Prostate gland (tissue), 2 donors: Measurements from ENCODE around the gene AANAT.

Experiments
- POLR2A ChIP-seq: fragments of 450-650 bp; IDR thresholded peaks from one replicate; pipeline ENCODE4 v1.6.1; 2016; ENCODE audit warnings: antibody characterized with exemption, mild to moderate bottlenecking
- TF ChIP-seq, protein P1 (sequence below), 4 experiments: fragments of 200-600 bp in 2 of 4; fragments of 450-650 bp in 2 of 4; sonication (generic) in 2 of 4; IDR thresholded peaks; 1 replicate in 3 of 4; 2 replicates in 1 of 4; pipeline ENCODE4 v1.5.1; 2016 to 2019; ENCODE audit warnings: antibody characterized with exemption in 4 of 4, mild to moderate bottlenecking in 2 of 4, moderate library complexity in 2 of 4

DNA sequence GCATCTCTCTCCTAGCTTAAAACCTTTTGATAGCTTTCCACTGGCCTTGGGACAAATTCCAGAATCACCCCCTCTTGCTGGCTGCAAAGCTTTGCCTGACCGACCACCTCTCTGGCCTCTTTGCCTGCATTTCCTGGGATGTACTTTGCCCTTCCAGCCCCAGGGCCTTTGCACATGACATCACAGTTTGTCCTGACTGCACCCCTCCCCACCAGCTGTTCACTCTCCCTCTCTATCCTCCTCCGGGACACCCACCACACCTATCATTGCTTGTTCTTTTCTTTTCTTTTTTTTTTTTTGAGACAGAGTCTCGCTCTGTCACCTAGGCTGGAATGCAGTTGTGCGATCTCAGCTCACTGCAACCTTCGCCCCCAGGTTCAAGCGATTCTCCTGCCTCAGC, 7.9 kb downstream of the AANAT start:
- TF ChIP-seq, protein P1, sequence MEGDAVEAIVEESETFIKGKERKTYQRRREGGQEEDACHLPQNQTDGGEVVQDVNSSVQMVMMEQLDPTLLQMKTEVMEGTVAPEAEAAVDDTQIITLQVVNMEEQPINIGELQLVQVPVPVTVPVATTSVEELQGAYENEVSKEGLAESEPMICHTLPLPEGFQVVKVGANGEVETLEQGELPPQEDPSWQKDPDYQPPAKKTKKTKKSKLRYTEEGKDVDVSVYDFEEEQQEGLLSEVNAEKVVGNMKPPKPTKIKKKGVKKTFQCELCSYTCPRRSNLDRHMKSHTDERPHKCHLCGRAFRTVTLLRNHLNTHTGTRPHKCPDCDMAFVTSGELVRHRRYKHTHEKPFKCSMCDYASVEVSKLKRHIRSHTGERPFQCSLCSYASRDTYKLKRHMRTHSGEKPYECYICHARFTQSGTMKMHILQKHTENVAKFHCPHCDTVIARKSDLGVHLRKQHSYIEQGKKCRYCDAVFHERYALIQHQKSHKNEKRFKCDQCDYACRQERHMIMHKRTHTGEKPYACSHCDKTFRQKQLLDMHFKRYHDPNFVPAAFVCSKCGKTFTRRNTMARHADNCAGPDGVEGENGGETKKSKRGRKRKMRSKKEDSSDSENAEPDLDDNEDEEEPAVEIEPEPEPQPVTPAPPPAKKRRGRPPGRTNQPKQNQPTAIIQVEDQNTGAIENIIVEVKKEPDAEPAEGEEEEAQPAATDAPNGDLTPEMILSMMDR (IDR thresholded peaks at IDR 0.05), result no peak
- TF ChIP-seq POLR2A, result no peak
